ENCODE measurements around the gene DAPK1.

DAPK1 gene

GRCh38 chr9:87722393-87723088 is 224.9 kb downstream of the DAPK1 start:
- H3K4me3 ChIP-seq (replicated peaks; ENCODE audit: low read depth, low read length), result no peak overlapping the region
- no peak for DNase-seq (ENCODE audit: extremely low read depth, low read depth)
- TF ChIP-seq CTCF (IDR thresholded peaks at IDR 0.05; ENCODE audit: low read depth, low read length, missing control alignments), result no peak

GRCh38 chr9:87725356-87725899 is 227.8 kb downstream of the DAPK1 start:
- H3K4me3 ChIP-seq (replicated peaks; ENCODE audit: low read depth, low read length), result peak overlapping the region; percentile 74
- no peak for TF ChIP-seq CTCF (IDR thresholded peaks at IDR 0.05; ENCODE audit: low read depth, low read length, missing control alignments)
- DNase-seq (ENCODE audit: extremely low read depth, low read depth), result peak; percentile 6

- no peak for TF ChIP-seq CTCF (IDR thresholded peaks at IDR 0.05; ENCODE audit: low read depth, low read length, missing control alignments)
- peak; percentile 24 for DNase-seq (ENCODE audit: extremely low read depth, low read depth)
- peak within 1 kb of the TSS; percentile 74 for H3K4me3 ChIP-seq (replicated peaks; ENCODE audit: low read depth, low read length)
These were observed 228.4 kb downstream of the DAPK1 start, which contains the start of gene CTSL for GRCh38 chr9:87725900-87726709. Gene CTSL (plus strand): TSS chr9:87726119. CDS start chr9:87727604, 1,485 bp downstream.

- DNase-seq (ENCODE audit: extremely low read depth, low read depth), result no peak
- no peak overlapping the region for H3K4me3 ChIP-seq (replicated peaks; ENCODE audit: low read depth, low read length)
- TF ChIP-seq CTCF (IDR thresholded peaks at IDR 0.05; ENCODE audit: low read depth, low read length, missing control alignments), result no peak
These were observed 231.6 kb downstream of the DAPK1 start for GRCh38 chr9:87729246-87729645.

GRCh38 chr9:87731321-87731720 is 233.7 kb downstream of the DAPK1 start:
- DNase-seq (ENCODE audit: extremely low read depth, low read depth), result no peak
- H3K4me3 ChIP-seq (replicated peaks; ENCODE audit: low read depth, low read length), result no peak overlapping the region
- no peak for TF ChIP-seq CTCF (IDR thresholded peaks at IDR 0.05; ENCODE audit: low read depth, low read length, missing control alignments)

GRCh38 chr9:87732344-87732743 is 234.7 kb downstream of the DAPK1 start:
- H3K4me3 ChIP-seq (replicated peaks; ENCODE audit: low read depth, low read length), result no peak overlapping the region
- no peak for DNase-seq (ENCODE audit: extremely low read depth, low read depth)
- TF ChIP-seq CTCF (IDR thresholded peaks at IDR 0.05; ENCODE audit: low read depth, low read length, missing control alignments), result no peak

Measured in HFF-Myc (cell line).